Activated gamma-delta T cell treated with anti-CD3 and anti-CD28 coated beads, Interleukin-2, amount 50 U/mL, for 16 hours (primary cell): ENCODE measurements around the gene SPG7.
A peak's percentile ranks its signal among the peaks of the same experiment; 100 is the strongest.
"Not testable (repeated sequence)": the region's sequence is repeated elsewhere in the genome, so short reads cannot be mapped to it uniquely, and the experiment has no call there.

Experiments
- DNase-seq: peaks from one replicate; pipeline ENCODE4 v3.0.0-alpha.2; 2020; ENCODE audit warnings: low read depth

The SPG7 gene

DNA sequence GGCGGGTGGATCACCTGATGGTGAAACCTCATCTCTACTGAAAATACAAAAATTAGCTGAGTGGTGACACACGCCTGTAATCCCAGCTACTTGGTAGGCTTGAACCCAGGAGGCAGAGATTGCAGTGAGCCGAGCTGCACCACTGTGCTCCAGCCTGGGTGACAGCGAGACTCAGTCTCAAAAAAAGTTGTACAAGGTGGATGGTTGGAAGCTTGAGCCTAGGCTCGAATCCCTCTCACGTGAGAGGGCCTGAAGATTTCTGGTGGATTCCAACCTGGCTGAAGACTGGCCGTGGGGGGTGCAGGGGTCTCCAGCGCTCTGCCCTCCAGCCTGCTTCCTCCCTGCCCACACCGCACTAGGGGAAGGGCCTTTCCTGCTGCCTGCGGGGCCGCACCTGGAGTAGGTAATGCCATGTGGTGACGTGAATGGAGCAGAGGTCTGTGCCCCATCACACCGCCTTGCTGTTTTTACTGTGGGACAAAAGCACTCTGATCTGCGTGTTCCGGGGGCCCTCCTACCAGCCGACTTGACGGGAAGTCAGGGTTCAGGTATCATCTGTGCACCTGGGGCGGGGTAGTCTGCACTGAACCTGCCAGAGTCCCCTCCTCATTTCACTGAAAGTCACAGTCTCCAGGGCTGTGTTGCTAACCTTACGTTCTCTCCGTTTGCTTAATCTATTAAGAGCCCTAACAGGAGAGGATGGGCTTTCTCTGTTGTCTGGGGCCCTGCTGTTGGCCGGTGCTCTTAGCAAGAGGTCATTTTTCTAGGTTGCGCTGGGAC is 56.5 kb downstream of the SPG7 start:
- no peak for DNase-seq

DNA sequence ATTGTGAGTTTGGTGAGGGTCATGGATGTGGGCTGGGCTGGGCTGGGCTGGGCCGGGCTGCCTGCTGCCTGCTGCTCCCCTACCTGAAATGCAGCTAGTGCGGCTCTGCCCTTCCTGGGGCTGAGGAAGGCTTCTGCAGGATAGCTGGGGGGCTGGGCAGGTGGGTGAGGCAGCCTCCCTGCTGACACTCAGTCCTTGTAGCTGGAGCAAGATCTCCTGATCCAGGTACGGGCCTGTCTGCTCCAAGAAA is 57.0 kb downstream of the SPG7 start:
- no peak for DNase-seq

DNA sequence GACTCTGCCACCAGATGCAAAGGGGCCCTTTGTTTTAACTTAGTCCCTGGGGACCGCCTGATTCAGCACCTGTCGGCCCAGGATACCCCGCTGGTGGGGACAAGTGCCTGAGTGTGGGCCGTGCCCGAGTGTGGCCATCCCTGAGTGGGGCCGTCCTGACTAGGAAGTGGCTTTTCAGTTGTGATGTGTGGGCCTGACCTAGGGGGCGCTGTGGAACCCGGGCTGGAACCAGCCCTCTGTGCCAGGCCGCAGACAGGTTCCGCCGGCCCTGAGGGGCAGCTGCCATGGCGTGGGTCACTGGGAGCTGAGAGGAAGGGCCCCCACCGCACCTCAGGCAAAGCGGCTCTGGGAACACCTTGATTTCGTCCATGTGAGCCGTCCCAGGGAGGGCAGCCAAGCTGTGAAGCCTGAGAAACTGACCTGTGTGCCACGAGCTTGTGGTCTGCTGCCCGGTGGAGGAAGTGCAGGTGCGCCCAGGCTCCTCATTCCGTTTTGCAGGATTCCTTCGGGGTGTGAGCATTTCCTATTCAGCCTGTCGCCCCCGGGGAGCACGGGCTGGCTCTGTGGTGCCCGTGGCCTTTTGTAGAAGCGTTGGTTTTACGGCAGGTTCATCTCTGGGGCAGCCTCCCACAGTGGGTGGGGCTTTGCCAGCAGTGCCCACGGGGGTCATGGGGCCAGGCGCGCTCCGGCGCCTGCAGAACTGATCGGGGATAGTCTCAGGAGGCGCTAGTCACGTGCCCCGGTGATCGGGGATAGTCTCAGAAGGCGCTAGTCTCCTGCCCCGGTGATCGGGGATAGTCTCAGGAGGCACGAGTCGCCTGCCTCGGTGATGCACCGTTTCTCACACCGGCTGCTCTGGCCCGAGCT is 57.5 kb downstream of the SPG7 start:
- no peak for DNase-seq

DNA sequence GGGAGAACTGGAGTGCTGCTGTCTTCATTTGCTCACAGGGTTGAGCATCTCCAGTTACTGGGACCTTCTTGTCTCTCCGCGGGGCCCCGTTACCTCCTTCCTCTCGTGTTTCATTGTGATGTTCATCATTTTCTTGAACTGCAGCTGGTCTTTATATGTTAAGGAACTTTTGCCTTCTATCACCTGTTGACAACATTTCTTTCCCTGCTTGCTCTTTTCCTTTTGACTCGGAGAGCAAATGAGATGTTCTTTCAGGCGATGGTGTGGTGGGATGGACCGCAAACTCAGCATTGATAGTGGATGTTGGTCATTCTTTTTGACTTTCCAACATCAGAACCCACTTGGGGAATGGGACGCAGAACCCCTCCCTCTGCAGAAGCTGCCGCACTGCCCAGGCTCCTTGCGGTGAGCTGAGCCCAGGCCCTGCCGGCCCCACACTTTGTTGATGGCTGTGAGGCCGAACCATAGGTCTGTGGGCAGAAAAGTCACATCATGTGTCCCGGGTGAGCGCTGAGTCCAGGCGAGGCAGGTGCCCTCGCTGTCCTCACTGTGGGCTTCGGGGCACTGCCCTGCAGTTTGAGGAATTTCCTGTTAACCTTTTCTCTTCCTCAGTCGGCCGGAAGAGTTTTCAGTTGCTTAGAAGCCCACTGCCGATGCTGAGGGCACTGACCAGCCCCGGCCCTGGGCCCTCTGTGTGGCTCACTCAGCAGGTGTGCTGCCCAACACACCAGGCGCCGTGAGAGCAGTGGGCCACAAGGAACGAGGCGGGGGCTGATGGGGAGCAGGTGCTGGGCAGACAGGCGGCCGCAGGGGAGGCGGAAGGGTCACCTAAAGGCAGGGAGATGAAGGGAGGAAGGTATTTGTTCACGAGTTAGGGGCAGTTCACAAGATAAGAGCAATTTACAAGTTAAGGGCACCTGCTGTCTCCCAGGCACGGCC is 59.7 kb downstream of the SPG7 start:
- no peak for DNase-seq

DNA sequence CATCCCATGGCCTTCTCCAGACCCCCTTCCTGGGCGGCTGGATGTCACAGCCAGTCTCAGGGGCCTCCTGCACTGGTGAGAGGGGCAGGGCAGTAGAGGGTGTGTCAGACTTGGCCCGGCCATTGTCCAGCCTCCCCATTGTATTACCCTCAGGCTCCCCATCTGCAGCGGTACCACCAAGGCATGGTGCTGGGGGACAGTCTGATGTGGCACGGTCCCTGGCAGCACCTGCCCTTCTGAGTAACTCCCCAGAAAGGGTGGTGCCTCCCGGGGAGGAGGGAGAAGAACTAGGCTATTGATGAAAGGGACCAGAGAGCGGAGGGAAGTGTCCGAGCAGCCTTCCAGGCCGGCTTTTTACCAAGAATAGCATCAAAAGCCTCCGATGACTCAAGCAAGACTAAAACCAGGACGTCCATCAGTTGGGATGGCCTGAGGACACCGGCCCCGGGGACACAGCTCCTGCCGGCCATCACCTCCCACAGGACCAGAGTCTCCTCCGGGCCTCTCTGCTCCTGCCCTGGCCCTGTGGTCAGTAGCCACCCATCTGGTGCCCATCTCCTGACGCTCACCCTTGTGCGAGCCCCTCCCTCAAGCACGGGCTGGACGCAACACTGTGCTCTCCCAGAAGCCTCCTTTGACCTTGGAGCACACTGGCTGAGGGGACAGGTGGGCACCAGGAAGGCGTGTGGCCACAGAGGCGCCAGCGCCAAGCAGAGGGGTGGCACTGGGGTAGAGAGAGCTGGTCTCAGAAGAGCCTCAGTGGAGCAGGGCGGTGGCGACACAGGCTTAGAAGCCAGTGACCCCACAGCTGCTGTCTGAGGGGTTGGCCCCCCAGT is 61.5 kb downstream of the SPG7 start:
- no peak for DNase-seq

DNA sequence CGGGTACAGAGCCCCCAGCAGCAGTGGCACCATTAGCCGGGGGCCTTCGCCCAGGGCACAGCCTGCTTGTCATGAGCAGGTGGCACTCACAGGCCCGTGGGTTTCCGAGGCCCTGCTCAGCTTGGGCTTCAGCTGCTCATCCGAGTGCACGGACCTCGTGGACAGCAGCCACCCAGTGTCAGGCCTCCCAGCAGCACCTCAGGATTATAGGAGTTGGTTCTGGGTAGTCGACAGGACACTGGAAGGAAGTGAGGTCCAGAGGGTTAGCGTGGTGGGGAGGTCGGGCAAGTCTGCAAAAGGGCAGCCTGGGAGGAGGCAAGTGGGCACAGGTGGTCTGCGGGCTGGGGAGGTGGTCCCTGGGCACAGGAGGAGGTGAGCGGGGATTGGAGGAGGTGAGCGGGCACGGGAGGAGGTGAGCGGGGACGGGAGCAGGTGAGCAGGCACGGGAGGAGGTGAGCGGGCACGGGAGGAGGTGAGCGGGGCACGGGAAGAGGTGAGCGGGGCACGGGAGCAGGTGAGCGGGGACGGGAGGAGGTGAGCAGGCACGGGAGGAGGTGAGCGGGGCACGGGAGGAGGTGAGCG is 62.2 kb downstream of the SPG7 start:
- no peak for DNase-seq

DNA sequence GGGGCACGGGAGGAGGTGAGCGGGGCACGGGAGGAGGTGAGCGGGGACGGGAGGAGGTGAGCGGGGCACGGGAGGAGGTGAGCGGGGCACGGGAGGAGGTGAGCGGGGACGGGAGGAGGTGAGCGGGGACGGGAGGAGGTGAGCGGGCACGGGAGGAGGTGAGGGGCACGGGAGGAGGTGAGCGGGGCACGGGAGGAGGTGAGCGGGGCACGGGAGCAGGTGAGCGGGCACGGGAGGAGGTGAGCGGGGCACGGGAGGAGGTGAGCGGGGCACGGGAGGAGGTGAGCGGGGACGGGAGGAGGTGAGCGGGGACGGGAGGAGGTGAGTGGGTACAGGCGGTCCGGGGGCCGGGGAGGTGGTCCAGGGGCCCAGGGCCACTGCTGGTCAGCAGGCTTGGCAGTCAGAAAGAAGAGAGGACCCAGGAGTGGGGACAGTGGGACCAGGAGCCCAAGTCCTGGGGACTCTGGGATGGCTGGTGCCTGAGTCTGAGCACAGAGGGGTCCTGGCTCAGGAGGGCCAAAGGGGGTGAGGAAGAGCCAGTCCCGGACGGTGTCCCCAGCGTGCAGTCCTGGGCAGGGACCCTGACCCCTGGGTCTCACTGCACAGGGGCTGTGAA is 62.9 kb downstream of the SPG7 start:
- not testable (repeated sequence) for DNase-seq

DNA sequence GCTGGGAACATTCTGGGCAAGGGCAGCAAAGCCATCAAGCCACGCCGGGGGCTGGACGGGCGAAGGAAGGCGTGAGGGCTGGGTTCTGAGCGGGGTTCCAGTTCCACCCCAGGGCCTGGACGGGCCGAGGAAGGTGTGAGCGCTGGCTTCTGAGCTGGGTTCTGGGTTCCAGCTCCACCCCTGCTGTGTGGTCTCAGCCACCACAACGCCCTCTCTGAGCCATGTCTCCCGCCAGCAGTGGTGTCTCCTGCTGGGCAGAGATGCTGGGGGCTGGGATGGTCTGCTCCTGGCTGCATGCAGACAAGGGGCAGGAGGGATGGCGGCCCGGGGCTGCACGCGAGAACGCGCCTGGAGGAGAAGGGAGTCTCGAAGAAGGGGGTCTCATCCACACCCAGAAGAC is 63.4 kb downstream of the SPG7 start:
- no peak for DNase-seq

DNA sequence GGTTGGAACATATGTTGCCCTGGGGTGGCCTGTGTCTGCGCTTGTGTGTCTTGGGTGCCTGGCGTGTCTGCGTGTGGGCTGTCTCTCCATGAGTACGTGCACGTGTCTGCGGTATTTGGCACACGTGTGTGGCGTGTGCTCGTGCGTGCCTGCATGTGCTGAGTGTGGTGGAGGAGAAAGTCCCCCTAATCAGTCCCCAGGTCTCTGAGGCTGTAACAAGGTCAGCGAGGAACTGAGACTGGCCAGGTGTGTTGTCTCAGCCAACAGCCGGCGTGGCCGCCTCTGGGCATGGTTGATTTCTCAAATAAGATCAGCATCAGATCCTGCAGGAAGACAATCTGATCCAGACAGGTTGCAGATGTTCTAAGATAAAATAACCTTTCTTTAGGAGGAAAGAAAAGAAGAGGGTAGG is 63.9 kb downstream of the SPG7 start:
- no peak for DNase-seq

DNA sequence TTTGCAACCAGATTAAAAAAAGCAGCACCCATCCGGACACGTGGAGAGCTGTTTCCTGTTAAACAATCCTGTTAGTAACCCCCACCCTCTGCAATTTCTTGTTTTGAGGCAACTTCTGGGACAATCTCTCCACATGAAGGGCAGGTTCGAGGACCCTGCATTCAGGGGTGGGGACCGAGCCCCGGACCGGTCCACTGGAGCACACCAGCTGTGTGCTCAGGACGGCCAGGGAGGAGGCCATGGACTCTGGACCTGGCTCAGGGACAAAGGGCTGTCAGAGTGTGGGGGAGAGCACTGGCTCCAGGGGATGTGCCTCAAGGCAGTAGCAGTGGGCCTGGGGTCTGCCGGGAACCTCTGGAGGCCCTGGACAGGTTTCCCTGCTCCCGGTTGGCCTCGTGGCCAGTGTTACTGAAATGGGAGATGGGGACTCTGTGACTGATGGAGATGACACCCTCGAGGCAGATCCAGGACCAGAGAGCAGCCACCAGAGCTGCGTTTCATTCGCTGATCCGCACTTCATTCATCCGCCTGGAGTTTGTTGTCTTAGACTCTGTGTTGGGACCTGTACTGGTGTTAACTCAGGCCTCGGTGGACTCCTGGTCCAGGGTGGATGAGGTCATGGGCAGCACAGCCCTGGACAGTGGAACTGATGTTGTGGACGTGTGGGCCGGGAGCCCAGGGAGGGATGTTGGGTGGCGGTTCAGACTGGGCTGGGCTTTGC is 64.4 kb downstream of the SPG7 start:
- no peak for DNase-seq

DNA sequence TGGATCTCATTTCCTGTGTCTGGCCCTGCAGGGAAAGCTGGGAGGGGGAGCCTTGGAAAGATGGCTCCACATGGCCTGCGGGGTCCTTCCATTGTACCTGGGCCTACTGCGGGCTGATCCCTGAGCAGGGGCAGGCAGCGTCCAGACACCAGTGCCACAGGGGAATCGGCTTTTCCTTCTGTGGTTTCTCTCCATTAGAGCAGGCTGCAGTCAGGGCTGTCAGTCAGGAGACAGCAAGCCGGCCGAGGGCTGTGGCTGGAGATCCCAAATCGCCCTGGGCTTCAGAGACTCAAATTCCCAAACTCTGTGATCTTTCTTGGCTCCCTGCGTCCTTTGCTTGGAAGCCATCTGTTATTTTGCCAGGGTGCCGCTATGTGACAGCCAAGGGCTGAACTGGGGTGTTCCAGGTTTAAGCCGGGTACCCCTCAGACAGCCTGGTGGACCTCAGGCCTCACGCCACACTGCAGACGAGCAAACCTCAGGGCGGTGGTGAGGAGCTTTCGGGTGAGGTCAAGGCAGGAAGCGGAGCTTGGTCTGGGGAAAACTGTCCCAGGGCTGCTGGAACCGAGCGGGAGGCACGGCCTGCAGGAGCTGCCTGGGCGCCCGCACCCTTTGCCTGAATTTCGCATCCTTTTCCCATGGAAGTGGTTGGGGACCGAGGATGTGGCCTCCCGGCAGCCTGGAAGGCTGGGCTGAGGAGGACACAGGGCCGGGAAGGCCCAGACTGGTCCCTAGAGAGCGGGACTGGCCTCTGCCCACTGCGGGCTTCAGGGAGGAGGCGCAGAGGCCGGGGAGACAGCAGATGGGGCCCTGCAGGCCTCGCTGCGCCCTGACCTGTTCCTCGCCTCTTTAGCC is 65.8 kb downstream of the SPG7 start:
- DNase-seq: no peak

DNA sequence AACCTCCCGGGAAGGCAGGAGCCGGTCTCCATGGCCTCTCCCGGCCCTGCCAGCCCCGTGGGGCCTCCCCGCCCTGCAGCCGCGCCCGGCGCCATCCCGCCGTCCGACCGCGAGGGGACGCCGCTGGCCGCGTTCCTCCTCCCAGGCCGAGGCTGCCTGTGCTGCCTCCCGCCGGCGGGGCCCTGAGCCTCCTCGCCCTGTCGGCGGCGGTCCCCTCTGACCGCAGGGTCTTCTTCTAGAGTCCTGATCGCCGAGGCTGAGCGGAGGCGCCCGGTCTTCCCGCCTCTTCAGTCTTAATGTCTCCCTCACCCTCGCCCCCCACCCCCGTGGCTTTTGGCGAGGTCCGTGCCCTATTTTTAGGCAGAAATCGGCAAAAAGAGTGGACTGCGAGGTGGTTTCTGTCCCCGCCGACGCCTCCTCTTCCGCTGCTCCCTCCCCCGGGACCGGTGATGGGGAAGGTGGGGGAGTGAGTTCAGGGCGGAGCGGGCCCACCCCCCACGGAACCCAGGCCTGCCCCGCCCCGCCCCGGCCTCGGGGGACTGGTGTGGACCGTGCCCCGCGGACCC is 66.6 kb downstream of the SPG7 start:
- peak; percentile 45 for DNase-seq

DNA sequence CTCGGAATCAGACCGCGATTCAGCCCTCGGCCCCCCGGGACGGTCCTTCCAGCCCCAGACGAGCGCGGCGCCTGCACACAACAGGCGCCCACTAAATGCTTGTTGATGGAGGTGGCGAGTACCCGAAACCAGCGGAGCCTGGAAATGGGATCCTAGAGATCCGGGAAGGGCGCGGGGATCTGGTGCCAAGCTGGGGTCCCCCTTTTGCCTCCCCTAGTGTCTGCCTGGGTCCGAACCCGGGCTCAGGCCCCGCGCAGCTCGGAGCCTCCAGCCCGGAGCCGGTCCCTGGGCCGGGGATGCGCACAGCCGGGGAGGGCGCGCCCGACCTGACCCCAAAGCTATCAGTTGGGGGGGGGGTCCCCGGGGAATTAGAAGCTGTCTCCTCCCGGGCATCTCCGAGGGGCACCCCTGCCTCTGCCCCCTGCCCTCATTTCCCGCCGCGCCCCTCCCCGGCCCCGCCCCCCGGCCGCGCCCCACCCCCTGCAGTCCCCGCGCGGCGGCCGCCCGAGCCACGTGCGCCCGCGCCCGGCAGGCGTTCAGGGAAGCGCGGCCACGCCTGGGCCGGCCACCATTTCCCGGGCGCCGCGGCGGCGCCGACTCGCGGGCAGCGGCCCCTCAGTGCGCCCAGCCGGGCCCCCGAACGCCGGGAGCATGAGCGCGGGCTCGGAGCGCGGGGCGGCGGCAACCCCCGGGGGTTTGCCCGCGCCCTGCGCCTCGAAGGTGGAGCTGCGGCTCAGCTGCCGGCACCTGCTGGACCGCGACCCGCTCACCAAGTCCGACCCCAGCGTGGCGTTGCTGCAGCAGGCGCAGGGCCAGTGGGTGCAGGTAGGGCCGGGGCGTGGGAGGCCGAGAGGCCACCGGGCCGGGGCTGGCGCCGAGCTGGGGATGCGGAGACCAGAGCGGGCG is 67.3 kb downstream of the SPG7 start, which contains the start of gene CPNE7:
Gene CPNE7, plus strand, starts transcription at position 512 of the 906 bp plus-strand sequence. Its CDS starts 140 bp downstream, at position 652.
- DNase-seq: no peak

DNA sequence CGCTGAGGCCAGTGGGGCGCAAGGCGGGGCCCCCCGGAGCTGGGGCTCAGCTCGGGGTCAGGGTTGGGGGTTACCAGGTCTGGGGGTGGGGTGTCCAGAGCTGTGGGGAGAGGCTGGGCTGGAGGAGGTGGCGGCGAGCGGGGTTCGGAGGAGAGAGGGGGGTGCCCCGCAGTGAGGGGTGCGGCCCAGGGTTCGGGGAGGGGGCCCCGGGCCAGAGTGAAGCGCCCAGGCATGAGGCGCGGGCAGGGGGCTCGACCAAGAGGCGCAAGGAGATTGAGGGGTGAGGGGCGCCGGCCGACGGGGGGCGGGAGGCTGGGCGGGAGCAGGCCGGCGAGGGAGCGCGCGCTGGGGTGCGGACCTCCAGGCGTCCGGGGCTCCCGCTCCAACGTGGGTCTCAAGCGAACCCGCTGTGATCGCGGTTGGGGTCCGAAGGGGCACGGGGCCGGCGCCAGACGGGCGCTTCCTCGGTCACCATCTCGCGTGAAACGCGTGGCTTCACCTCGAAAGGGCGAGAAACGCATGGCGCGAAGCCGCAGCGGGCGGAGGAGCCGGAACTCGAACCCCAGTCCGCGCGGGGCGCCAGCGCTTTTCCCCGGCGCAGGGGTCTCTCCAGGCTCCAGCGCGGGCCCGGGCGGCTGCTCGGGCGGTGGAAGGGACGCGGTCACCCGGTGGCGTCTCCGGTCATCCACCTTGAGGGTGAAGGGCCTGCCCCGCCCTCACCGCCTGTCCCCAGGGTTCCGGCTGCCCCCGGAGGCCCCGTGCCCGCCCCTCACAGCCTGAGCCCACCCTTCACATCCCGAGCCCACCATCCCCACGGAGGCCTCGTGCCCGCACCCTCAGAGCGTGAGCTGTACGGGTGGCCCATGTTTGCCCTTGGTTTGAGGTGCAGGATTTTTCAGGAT is 68.2 kb downstream of the SPG7 start:
- DNase-seq: no peak

DNA sequence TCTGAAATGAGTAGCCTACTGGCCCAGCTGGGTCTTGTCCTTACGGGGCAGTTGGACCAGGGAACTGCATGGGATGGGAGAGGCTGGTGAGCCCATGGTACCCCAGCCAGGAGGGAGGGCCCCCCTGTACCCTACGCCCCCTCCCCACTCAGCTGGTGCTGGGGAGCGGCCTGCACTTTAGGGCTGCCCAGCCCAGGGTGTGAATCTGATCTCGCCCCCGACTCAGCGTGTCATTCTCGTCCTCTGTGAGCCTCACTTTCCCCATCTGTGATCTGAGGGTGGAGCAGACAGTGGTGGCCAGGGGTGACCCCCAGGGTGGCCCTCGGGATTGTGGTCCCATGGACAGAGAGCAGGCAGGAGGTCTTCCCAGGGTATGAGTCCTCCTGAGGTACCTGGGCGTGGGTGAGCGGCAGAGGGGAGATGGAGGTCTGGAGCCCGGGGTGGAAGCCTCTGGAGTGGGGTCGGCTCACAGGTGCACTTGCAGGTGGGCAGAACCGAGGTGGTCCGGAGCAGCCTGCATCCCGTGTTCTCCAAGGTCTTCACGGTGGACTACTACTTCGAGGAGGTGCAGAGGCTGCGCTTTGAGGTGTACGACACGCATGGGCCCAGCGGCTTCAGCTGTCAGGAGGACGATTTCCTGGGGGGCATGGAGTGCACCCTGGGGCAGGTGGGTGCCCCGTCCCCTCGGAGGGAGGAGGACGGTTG is 69.0 kb downstream of the SPG7 start:
- no peak for DNase-seq

DNA sequence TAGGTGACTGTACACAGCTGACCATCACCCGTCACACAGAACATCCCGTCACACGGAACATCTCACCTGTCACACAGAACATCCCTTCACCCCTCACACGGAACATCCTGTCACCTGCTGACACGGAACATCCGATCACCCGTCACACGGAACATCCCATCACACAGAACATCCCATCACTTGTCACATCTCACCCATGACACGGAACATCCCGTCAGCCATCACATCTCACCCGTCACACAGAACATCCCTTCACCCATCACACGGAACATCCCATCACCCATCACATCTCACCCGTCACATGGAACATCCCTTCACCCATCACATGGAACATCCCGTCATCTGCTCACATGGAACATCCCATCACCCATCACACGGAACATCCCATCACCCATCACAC is 71.1 kb downstream of the SPG7 start:
- DNase-seq: no peak
